PC-9 (cell line): Measurements from ENCODE around the gene FLOT1. TPM values are rescaled to one million over a fixed set of nuclear protein-coding genes. Genes with fewer than 3 reads are reported as not detected.
A peak's percentile ranks its signal among the peaks of the same experiment; 100 is the strongest.
"Not testable (repeated sequence)": the region's sequence is repeated elsewhere in the genome, so short reads cannot be mapped to it uniquely, and the experiment has no call there.

Experiments used
- BruUV-seq: library from RNA; stranded (reverse); fragments of 400-500 nt; replicated peaks from 2 replicates; lab custom pipeline; 2021; lab: Mats Ljungman, UMichigan
- CTCF ChIA-PET: fragments of 300-600 bp; sonication (Branson Sonifier 250); formaldehyde crosslinking; loops from one replicate; lab custom pipeline; 2022; ENCODE audit warnings: antibody characterized with exemption; lab: Charles Lee
- POLR2A ChIA-PET: fragments of 300-600 bp; sonication (Branson Sonifier 250); formaldehyde crosslinking; loops from one replicate; lab custom pipeline; 2022; ENCODE audit warnings: antibody characterized with exemption; ENCODE audit not compliant: unreplicated experiment; lab: Charles Lee
- DNase-seq, 2 experiments: peaks; one replicate each; pipeline versions ENCODE4 v3.0.0 to v3.0.0-alpha.2; 2015 to 2022; ENCODE audit warnings: mixed read lengths in 1 of 2
- H2AFZ ChIP-seq: fragments of 200-600 bp; sonication (generic); 2 replicates; pipeline ENCODE4 v1.8.1; 2017; ENCODE audit warnings: antibody characterized with exemption
- H3F3A ChIP-seq: fragments of 200-600 bp; sonication (generic); 2 replicates; pipeline ENCODE4 v1.8.1; 2017; ENCODE audit warnings: antibody characterized with exemption, mild to moderate bottlenecking, low read depth; ENCODE audit not compliant: insufficient read depth
- H3K27ac ChIP-seq: fragments of 200-600 bp; sonication (generic); 2 replicates; pipeline ENCODE4 v1.6.1; 2016; ENCODE audit warnings: mixed run types
- H3K27me3 ChIP-seq: fragments of 200-600 bp; sonication (generic); 2 replicates; pipeline ENCODE4 v1.6.1; 2016; ENCODE audit warnings: low read depth, mixed run types; ENCODE audit not compliant: insufficient read depth
- H3K36me3 ChIP-seq: fragments of 200-600 bp; sonication (generic); 2 replicates; pipeline ENCODE4 v1.6.1; 2016; ENCODE audit warnings: low read depth, mixed run types
- H3K4me1 ChIP-seq: fragments of 200-600 bp; sonication (generic); replicated peaks from 2 replicates; pipeline ENCODE4 v1.6.1; 2016; ENCODE audit warnings: mixed run types; ENCODE audit not compliant: insufficient read depth
- H3K4me2 ChIP-seq: fragments of 200-600 bp; sonication (generic); 2 replicates; pipeline ENCODE4 v1.6.1; 2017; ENCODE audit warnings: mixed run types
- H3K4me3 ChIP-seq: fragments of 200-600 bp; sonication (generic); 2 replicates; pipeline ENCODE4 v1.6.1; 2016; ENCODE audit warnings: mixed run types
- H3K79me2 ChIP-seq: fragments of 200-600 bp; sonication (generic); 2 replicates; pipeline ENCODE4 v1.6.1; 2017; ENCODE audit warnings: low read depth, mixed run types
- H3K9me2 ChIP-seq: fragments of 200-600 bp; sonication (generic); 2 replicates; pipeline ENCODE4 v1.8.1; 2017; ENCODE audit warnings: mild to moderate bottlenecking; ENCODE audit not compliant: insufficient read depth
- H3K9me3 ChIP-seq: fragments of 200-600 bp; sonication (generic); 2 replicates; pipeline ENCODE4 v1.8.1; 2016; ENCODE audit warnings: low read depth; ENCODE audit not compliant: insufficient read depth
- H4K20me1 ChIP-seq: fragments of 200-600 bp; sonication (generic); 2 replicates; pipeline ENCODE4 v1.8.1; 2017; ENCODE audit not compliant: insufficient read depth
- CTCF ChIP-seq: fragments of 200-600 bp; sonication (generic); conservative IDR thresholded peaks from 2 replicates; pipeline ENCODE4 v1.6.1; 2017; ENCODE audit warnings: mixed run types, antibody characterized with exemption, mild to moderate bottlenecking, moderate library complexity
- EZH2 ChIP-seq: fragments of 200-600 bp; sonication (generic); IDR thresholded peaks from 2 replicates; pipeline ENCODE4 v1.8.0; 2017; ENCODE audit warnings: antibody characterized with exemption, low read depth
- intact Hi-C: fragments of 100-400 bp; cut with micrococcal nuclease; formaldehyde crosslinking; loops from one replicate; pipeline ENCODE4 v1.10.0; 2022; ENCODE audit not compliant: unreplicated experiment
- total RNA-seq: library from RNA; stranded (reverse); gene quantifications from 2 replicates; pipeline ENCODE4 v1.2.3, GENCODE V29; 2021

FLOT1 gene
- total RNA-seq, 1 experiment from 2014 or later = 225 TPM

GRCh38 chr6:30719356-30719755, 23.1 kb downstream of the FLOT1 start:
- Histone ChIP-seq H3K79me2 (peaks cover 57% of the 10 kb centered on the region), H4K20me1 (peaks cover 29% of the 10 kb centered on the region), H3K9me2 (no peaks in the 10 kb centered on the region), H3K36me3 (peaks cover 22% of the 10 kb centered on the region), H3K27ac (no peak overlapping the region), H3K4me1 (peaks cover 40% of the 10 kb centered on the region), H3K4me3 (peak overlapping the region; percentile 85), H3K4me2 (peak overlapping the region; percentile 84), H3K9me3 (no peaks in the 10 kb centered on the region), H3F3A (peaks cover 37% of the 10 kb centered on the region), H2AFZ (peak overlapping the region; percentile 56; the same call in 1 of the 2 replicates), H3K27me3 (no peaks in the 10 kb centered on the region)
- DNase-seq = no peak
- intact Hi-C loops = no loop called here
- TF ChIP-seq EZH2 (no peak), CTCF (no peak)
- CTCF ChIA-PET = interaction anchor here (0.6 kb wide), 1 partner anchor 96 kb away, joined by 3 read pairs; no protein-coding TSS in a partner anchor
- BruUV-seq = no TSS peak
- POLR2A ChIA-PET = interaction anchor here (0.6 kb wide), 1 partner anchor 218 kb away, joined by 3 read pairs; no protein-coding TSS in a partner anchor

- peak overlapping the region; percentile 72; the same call in 1 of the 2 replicates for H2AFZ ChIP-seq
- ChIA-PET CTCF (interaction anchor here (0.6 kb wide), 1 partner anchor 46 kb away, joined by 6 read pairs; no protein-coding TSS in a partner anchor), POLR2A (interaction anchor here (0.6 to 0.7 kb wide), 2 partner anchors 34 to 421 kb away, joined by 3 to 6 read pairs; partner anchors contain the start of gene PSORS1C2)
- BruUV-seq = TSS peak; percentile 0
- peak overlapping the region; percentile 82 for H3K27ac ChIP-seq
- intact Hi-C loops = loop anchor here (1.0 kb wide), 3 partner anchors 31 to 101 kb away; partner anchors contain the start of genes MRPS18B and PPP1R10
- H3K4me2 ChIP-seq = peak overlapping the region; percentile 76
- peak overlapping the region; percentile 56 for H3K4me3 ChIP-seq
- H3K79me2 ChIP-seq = peaks cover 45% of the 10 kb centered on the region
- H3K4me1 ChIP-seq = peaks cover 39% of the 10 kb centered on the region
- H3K27me3 ChIP-seq, DNase-seq, H3K36me3 ChIP-seq, H3K9me3 ChIP-seq, H3K9me2 ChIP-seq: not testable (repeated sequence)
- H3F3A ChIP-seq = peaks cover 24% of the 10 kb centered on the region; the same call in 1 of the 2 replicates
- H4K20me1 ChIP-seq = peaks cover 16% of the 10 kb centered on the region
Measured at GRCh38 chr6:30717845-30718720, 24.4 kb downstream of the FLOT1 start.

- intact Hi-C loops = loop anchor here (1.0 kb wide), 3 partner anchors 30 to 100 kb away; partner anchors contain the start of genes MRPS18B and PPP1R10
- peaks cover 32% of the 10 kb centered on the region for H3K4me1 ChIP-seq
Measured at GRCh38 chr6:30717129-30717844, 25.2 kb downstream of the FLOT1 start, which contains the start of gene MDC1. Gene MDC1, minus strand, starts transcription at chr6:30717281. Its CDS starts 2,106 bp downstream, at chr6:30715175.

More at GRCh38 chr6:30717129-30717844, 25.2 kb downstream of the FLOT1 start, which contains the start of gene MDC1:
- Histone ChIP-seq H2AFZ (peak within 1 kb of the TSS; percentile 74), H3K27me3 (no peaks in the 10 kb centered on the region), H3K9me2 (no peaks in the 10 kb centered on the region), H3K9me3 (no peaks in the 10 kb centered on the region), H3K79me2 (peaks cover 37% of the 10 kb centered on the region), H3K36me3 (peaks cover 5% of the 10 kb centered on the region; the same call in 1 of the 2 replicates), H3K4me3 (peak within 1 kb of the TSS; percentile 85), H3K4me2 (peak within 1 kb of the TSS; percentile 96), H3F3A (peaks cover 18% of the 10 kb centered on the region; the same call in 1 of the 2 replicates), H4K20me1 (peaks cover 8% of the 10 kb centered on the region), H3K27ac (peak within 1 kb of the TSS; percentile 82)
- POLR2A ChIA-PET = interaction anchor here (0.5 to 1.0 kb wide), 10 partner anchors 27 to 486 kb away, joined by 3 to 14 read pairs (median 4); partner anchors contain the start of gene NRM
- DNase-seq = peak; percentile 99 to 100
- TF ChIP-seq CTCF (no peak), EZH2 (no peak)
- no TSS peak for BruUV-seq
- CTCF ChIA-PET = interaction anchor here (0.6 to 1.1 kb wide), 6 partner anchors 12 to 172 kb away, joined by 3 to 7 read pairs (median 4); partner anchors contain the start of gene DHX16
